GM23338 (cell line): ENCODE results near the gene CDON.

Source experiments
- CREB1 ChIP-seq: fragments of 250-450 bp; sonication (Bioruptor Pico); IDR thresholded peaks from 2 replicates; pipeline ENCODE4 v1.5.0; 2020; ENCODE audit warnings: low read depth, mild to moderate bottlenecking, moderate library complexity
- CTCF ChIP-seq, 2 experiments: fragments of 200-600 bp in 1 of 2; sonication (generic) in 1 of 2; conservative IDR thresholded peaks; 2 replicates each; pipeline versions ENCODE4 v1.5.1 to v1.6.1; 2016 to 2017; ENCODE audit warnings: antibody characterized with exemption in 2 of 2, low read depth in 2 of 2, mild to moderate bottlenecking in 2 of 2, moderate library complexity in 1 of 2
- ETS1 ChIP-seq: IDR thresholded peaks from 2 replicates; pipeline ENCODE4 v1.6.1; 2016; ENCODE audit warnings: antibody characterized with exemption
- EZH2 ChIP-seq: fragments of 200-600 bp; sonication (generic); IDR thresholded peaks from one replicate; pipeline ENCODE4 v1.8.0; 2017; ENCODE audit warnings: antibody characterized with exemption, mild to moderate bottlenecking, low read depth; ENCODE audit not compliant: unreplicated experiment
- EZH2phosphoT487 ChIP-seq: fragments of 200-600 bp; sonication (generic); IDR thresholded peaks from one replicate; pipeline ENCODE4 v1.8.1; 2018; ENCODE audit warnings: antibody characterized with exemption; ENCODE audit not compliant: unreplicated experiment
- JUNB ChIP-seq: IDR thresholded peaks from one replicate; pipeline ENCODE4 v1.6.1; 2016; ENCODE audit warnings: antibody characterized with exemption; ENCODE audit not compliant: unreplicated experiment
- NANOG ChIP-seq: IDR thresholded peaks from 2 replicates; pipeline ENCODE4 v1.6.1; 2016; ENCODE audit warnings: antibody characterized with exemption, borderline replicate concordance
- POLR2AphosphoS5 ChIP-seq: IDR thresholded peaks from 2 replicates; pipeline ENCODE4 v1.6.1; 2016; ENCODE audit warnings: antibody characterized with exemption, low read depth
- REST ChIP-seq: IDR thresholded peaks from one replicate; pipeline ENCODE4 v1.6.1; 2018; ENCODE audit warnings: antibody characterized with exemption; ENCODE audit not compliant: unreplicated experiment
- STAT1 ChIP-seq: IDR thresholded peaks from one replicate; pipeline ENCODE4 v1.6.1; 2016; ENCODE audit warnings: antibody characterized with exemption; ENCODE audit not compliant: unreplicated experiment
- ZNF114 ChIP-seq: fragments of 250-450 bp; sonication (Bioruptor Pico); IDR thresholded peaks from 2 replicates; pipeline ENCODE4 v1.5.0; 2020; ENCODE audit warnings: mild to moderate bottlenecking, moderate library complexity

GRCh38 chr11:125931116-125931515 is 131.6 kb downstream of the CDON start:
- TF ChIP-seq CTCF (conservative IDR thresholded peaks at IDR 0.05; ENCODE audit: low read depth in 2 of 2) (no peak), POLR2AphosphoS5 (no peak), EZH2 (no peak), EZH2phosphoT487 (no peak), REST (no peak), ZNF114 (no peak), CREB1 (CRISPR knock-in tag) (no peak), JUNB (no peak), STAT1 (no peak), NANOG (no peak), ETS1 (no peak)
